NT2/D1 (cell line): Measurements from ENCODE around the gene POLR1H.

ENCODE experiments used
- SUZ12 ChIP-seq: IDR thresholded peaks from 2 replicates; pipeline ENCODE4 v1.6.1; 2011; ENCODE audit not compliant: insufficient read length, insufficient read depth; ENCODE audit errors: extremely low read depth
- YY1 ChIP-seq: IDR thresholded peaks from 2 replicates; pipeline ENCODE4 v1.6.1; 2011; ENCODE audit not compliant: insufficient read length, insufficient read depth
- ZNF274 ChIP-seq: IDR thresholded peaks from 2 replicates; pipeline ENCODE4 v1.6.1; 2011; ENCODE audit warnings: mild to moderate bottlenecking, low read depth, low read length

GRCh38 chr6:30035784-30036183 is 25.3 kb upstream of the POLR1H start:
- TF ChIP-seq YY1 (no peak), ZNF274 (no peak), SUZ12 (no peak)
